WI38 (cell line): Measurements from ENCODE around the gene MYOM3.

ENCODE experiments used
- H3K4me3 ChIP-seq: 2 replicates; pipeline ENCODE4 v1.5.1; 2011; ENCODE audit warnings: low read depth, mild to moderate bottlenecking, control low read depth, low read length
- TF ChIP-seq, protein P1 (sequence below): IDR thresholded peaks from 2 replicates; pipeline ENCODE4 v1.5.1; 2012; ENCODE audit warnings: low read depth, mild to moderate bottlenecking, control low read depth, low read length

MYOM3 gene

GRCh38 chr1:24136956-24137539 lies 25.1 kb upstream of the MYOM3 start:
- no peak overlapping the region for H3K4me3 ChIP-seq
- TF ChIP-seq, protein P1, sequence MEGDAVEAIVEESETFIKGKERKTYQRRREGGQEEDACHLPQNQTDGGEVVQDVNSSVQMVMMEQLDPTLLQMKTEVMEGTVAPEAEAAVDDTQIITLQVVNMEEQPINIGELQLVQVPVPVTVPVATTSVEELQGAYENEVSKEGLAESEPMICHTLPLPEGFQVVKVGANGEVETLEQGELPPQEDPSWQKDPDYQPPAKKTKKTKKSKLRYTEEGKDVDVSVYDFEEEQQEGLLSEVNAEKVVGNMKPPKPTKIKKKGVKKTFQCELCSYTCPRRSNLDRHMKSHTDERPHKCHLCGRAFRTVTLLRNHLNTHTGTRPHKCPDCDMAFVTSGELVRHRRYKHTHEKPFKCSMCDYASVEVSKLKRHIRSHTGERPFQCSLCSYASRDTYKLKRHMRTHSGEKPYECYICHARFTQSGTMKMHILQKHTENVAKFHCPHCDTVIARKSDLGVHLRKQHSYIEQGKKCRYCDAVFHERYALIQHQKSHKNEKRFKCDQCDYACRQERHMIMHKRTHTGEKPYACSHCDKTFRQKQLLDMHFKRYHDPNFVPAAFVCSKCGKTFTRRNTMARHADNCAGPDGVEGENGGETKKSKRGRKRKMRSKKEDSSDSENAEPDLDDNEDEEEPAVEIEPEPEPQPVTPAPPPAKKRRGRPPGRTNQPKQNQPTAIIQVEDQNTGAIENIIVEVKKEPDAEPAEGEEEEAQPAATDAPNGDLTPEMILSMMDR = no peak

DNA sequence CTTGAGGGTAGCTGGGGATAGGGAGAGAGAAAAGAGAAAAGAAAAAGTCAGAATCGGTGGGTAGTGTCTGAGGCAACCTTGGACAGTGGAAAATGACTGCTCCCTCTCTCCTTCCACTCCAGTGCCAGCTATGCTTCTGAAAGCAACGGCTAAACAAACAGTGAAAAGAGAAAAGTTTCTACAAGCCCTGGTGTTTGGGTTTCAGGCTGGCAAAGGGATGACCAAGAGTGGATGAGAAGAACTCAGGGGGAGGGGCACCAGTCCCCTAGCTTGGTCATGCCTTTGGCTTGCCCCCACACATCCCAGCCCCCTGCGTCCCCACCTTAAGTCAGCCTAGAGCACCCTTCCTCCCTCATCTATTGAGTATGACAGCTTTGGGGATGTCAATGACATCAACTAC lies 22.4 kb upstream of the MYOM3 start:
- no peak overlapping the region for H3K4me3 ChIP-seq
- TF ChIP-seq, protein P1 = no peak

DNA sequence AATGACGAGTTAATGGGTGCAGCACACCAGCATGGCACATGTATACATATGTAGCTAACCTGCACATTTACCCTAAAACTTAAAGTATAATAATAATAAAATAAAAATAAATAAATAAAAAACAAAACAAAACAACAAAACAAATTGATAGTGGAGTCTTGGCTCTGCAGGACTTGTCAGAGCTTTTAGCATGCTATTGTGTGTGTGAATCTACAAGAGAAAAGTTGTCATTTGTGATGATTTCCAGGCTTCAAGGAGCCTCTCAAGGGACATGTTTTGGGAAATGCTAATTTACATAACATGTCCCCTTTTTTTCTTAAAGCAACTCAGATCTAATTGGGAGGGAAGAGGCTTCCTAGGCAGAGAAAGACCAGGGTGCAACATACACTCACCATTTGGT lies 21.9 kb upstream of the MYOM3 start:
- no peak overlapping the region for H3K4me3 ChIP-seq
- TF ChIP-seq, protein P1 = no peak

DNA sequence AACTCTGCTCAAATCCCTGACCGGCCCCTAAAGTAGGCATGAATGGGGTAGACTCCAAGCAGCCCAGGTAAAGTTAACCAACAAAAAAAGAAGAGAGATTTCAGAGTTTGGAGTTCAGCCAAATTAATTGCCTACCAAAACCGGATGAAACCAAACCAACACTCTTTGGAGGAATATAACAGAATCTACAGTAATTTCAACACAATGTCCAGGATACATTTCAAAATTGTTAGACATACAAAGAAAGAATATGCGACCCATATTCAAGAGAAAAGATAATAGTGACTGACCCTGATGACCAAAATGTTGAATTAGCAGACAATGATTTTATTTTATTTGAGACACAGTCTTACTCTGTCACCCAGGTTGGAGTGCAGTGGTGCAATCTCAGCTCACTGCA lies 18.4 kb upstream of the MYOM3 start:
- TF ChIP-seq, protein P1 = no peak
- H3K4me3 ChIP-seq = no peak overlapping the region

DNA sequence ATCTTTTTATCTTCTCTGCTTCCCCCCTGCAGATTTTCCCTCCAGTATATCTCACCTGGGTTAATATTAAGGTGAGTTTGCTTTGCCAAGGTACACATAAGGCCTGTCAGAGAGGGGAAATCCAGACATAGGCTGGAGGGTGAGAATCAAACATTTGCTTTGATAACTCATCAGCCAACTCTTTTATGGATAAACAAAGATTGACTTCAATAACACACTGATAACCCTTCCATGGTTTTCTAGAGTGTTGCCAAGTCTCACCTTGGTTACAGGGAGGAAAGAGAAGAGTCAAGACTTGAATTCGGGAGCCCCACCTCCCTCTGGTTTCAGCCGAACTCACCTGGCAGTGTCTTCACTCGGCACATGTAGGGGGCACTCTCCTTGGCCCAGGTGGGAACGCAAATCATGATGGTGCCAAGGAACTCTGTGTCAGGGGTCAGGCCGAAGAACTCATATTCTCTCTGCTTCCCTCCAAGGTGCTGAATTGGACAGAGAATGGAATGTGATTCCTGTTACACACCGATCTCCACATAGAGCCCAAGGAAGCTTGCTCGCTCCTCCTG lies 15.9 kb upstream of the MYOM3 start:
- H3K4me3 ChIP-seq = no peak overlapping the region
- TF ChIP-seq, protein P1 = no peak

- TF ChIP-seq, protein P1 = no peak
- H3K4me3 ChIP-seq = no peak overlapping the region
Observed at GRCh38 chr1:24127134-24127800, 15.3 kb upstream of the MYOM3 start.

DNA sequence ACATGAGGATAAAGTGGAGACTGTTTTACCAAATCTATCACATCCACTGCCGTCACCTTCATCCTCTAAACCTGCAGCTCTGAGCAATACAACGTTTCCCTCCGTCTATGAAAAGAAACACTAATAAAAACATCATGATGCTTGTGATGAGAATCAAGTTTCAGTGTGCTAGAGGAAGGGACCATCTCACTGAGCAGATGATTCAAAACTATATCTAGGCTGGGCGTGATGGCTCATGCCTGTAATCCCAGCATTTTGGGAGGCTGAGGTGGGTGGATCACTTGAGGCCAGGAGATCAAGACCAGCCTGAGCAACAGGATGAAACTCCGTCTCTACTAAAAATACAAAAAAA lies 14.7 kb upstream of the MYOM3 start:
- no peak overlapping the region for H3K4me3 ChIP-seq
- TF ChIP-seq, protein P1 = no peak
